ENCODE results near the gene NRSN2.

- TF ChIP-seq CTCF (conservative IDR thresholded peaks at IDR 0.05; ENCODE audit: low read depth, low read length) (no peak), RCOR1 (IDR thresholded peaks at IDR 0.05; ENCODE audit: insufficient replicate concordance, low read length) (no peak), MXI1 (IDR thresholded peaks at IDR 0.05; ENCODE audit: borderline replicate concordance, low read depth, low read length) (no peak), POLR2A (IDR thresholded peaks at IDR 0.05; ENCODE audit: low read depth, low read length) (no peak), MAFK (IDR thresholded peaks at IDR 0.05; ENCODE audit: low read depth, low read length) (no peak), RAD21 (IDR thresholded peaks at IDR 0.05; ENCODE audit: low read length) (no peak), BHLHE40 (IDR thresholded peaks at IDR 0.05; ENCODE audit: low read depth, low read length) (no peak), CEBPB (IDR thresholded peaks at IDR 0.05; ENCODE audit: low read depth, low read length) (no peak), FOS (IDR thresholded peaks at IDR 0.05; ENCODE audit: low read depth, low read length) (no peak)
- TF ChIP-seq, protein P1, sequence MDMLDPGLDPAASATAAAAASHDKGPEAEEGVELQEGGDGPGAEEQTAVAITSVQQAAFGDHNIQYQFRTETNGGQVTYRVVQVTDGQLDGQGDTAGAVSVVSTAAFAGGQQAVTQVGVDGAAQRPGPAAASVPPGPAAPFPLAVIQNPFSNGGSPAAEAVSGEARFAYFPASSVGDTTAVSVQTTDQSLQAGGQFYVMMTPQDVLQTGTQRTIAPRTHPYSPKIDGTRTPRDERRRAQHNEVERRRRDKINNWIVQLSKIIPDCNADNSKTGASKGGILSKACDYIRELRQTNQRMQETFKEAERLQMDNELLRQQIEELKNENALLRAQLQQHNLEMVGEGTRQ (IDR thresholded peaks at IDR 0.05; ENCODE audit: low read depth, low read length) = no peak
These were observed 12.1 kb downstream of the NRSN2 start for GRCh38 chr20:358891-359555.

All from IMR-90 (cell line).